ENCODE measurements around the gene FDXACB1. TPM values are rescaled to one million over a fixed set of nuclear protein-coding genes. Genes with fewer than 3 reads are reported as not detected.

Gene FDXACB1
- total and polyA plus RNA-seq, 9 of the 15 experiments (the other 6 are each of a cell fraction or from before 2014, with no cell fraction given) = 3.2 to 7.5 (median 5.3) TPM

DNA sequence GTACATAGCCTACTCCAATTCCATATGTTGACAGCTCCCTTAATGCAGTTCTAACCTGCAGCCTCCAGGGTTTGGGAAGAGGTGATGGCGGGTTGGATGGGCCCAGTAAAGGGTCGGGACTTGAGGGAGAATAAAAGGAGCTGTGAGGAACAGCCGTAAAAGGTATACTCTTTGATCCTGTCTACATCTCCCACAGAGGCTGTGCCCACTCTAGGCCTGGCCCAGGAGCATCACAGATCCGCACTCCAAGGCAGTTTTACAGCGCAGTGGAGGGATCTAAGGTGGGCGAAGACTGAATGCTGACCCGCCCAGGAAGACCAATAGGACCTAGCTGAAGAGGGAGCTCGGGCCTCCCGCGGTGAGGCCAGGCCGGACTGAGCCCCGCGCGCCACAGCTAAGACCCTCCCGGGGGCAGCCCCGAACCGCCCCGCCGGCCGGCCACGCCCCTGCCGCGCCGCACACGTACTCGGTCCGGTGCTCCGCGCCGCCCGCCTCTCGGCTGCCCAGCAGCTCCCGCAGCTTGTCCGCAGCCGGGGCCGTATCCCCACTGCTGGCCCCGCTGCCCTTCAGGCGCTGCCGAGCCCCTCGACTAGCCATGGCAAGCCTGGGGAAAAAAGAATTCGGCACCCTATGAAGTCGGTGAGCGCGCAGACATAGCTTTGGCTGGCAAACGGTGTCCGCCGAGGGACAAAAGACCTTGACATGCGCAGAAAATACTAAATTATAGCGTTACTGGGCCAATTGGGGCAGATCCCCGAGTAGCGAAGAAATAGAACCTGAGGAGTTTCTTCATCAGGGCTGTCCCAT is 7.9 kb downstream of the FDXACB1 start, which contains the start of gene ALG9 (continued):
- TF ChIP-seq, protein P1, sequence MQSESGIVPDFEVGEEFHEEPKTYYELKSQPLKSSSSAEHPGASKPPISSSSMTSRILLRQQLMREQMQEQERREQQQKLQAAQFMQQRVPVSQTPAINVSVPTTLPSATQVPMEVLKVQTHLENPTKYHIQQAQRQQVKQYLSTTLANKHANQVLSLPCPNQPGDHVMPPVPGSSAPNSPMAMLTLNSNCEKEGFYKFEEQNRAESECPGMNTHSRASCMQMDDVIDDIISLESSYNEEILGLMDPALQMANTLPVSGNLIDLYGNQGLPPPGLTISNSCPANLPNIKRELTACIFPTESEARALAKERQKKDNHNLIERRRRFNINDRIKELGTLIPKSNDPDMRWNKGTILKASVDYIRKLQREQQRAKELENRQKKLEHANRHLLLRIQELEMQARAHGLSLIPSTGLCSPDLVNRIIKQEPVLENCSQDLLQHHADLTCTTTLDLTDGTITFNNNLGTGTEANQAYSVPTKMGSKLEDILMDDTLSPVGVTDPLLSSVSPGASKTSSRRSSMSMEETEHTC (IDR thresholded peaks at IDR 0.05) = 0 out of 2 replicates have a peak, but pooled peaks have one; percentile 24
- TF ChIP-seq TCF3 (CRISPR knock-in tag; IDR thresholded peaks at IDR 0.05) (peak; percentile 14; the same call in 1 of the 2 replicates), ZC3H8 (IDR thresholded peaks at IDR 0.05) (no peak), MCM7 (IDR thresholded peaks at IDR 0.05) (no peak), ZNF174 (CRISPR knock-in tag; IDR thresholded peaks at IDR 0.05) (no peak), ELF1 (tag; IDR thresholded peaks at IDR 0.05) (peak; percentile 17; the same call in 1 of the 2 replicates), CHD1 (IDR thresholded peaks at IDR 0.05; ENCODE audit: low read length) (no peak), NFIC (IDR thresholded peaks at IDR 0.05) (no peak), ZNF77 (CRISPR knock-in tag; IDR thresholded peaks at IDR 0.05) (no peak), SPI1 (IDR thresholded peaks at IDR 0.05; ENCODE audit: borderline replicate concordance, low read depth, low read length) (no peak), ZNF134 (CRISPR knock-in tag; conservative IDR thresholded peaks at IDR 0.05) (no peak), RCOR1 (IDR thresholded peaks at IDR 0.05; ENCODE audit: borderline replicate concordance in 1 of 2, low read depth in 2 of 2, low read length in 2 of 2) (peak in 1 of 2 experiments; percentile 57; a peak in 1 of 4 replicates), ILF3 (IDR thresholded peaks at IDR 0.05; ENCODE audit: borderline replicate concordance) (no peak), TCF7L2 (IDR thresholded peaks at IDR 0.05; ENCODE audit: low read depth, low read length) (no peak), ADNP (tag; IDR thresholded peaks at IDR 0.05) (no peak), POU5F1 (IDR thresholded peaks at IDR 0.05; ENCODE audit: borderline replicate concordance, low read depth, low read length, partially characterized antibody) (peak; percentile 79), HSF4 (CRISPR knock-in tag; IDR thresholded peaks at IDR 0.05; ENCODE audit: borderline replicate concordance) (no peak), SNRNP70 (optimal IDR thresholded peaks at IDR 0.05; ENCODE audit: low read depth, low read length) (no peak), NR4A1 (CRISPR knock-in tag; IDR thresholded peaks at IDR 0.05) (no peak), NR4A1 (tag; IDR thresholded peaks at IDR 0.05) (no peak), NFYB (IDR thresholded peaks at IDR 0.05; ENCODE audit: extremely low read depth, insufficient read length) (no peak)
- TF ChIP-seq, protein P2, sequence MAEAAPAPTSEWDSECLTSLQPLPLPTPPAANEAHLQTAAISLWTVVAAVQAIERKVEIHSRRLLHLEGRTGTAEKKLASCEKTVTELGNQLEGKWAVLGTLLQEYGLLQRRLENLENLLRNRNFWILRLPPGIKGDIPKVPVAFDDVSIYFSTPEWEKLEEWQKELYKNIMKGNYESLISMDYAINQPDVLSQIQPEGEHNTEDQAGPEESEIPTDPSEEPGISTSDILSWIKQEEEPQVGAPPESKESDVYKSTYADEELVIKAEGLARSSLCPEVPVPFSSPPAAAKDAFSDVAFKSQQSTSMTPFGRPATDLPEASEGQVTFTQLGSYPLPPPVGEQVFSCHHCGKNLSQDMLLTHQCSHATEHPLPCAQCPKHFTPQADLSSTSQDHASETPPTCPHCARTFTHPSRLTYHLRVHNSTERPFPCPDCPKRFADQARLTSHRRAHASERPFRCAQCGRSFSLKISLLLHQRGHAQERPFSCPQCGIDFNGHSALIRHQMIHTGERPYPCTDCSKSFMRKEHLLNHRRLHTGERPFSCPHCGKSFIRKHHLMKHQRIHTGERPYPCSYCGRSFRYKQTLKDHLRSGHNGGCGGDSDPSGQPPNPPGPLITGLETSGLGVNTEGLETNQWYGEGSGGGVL (CRISPR knock-in tag; IDR thresholded peaks at IDR 0.05) = no peak
- TF ChIP-seq, protein P3, sequence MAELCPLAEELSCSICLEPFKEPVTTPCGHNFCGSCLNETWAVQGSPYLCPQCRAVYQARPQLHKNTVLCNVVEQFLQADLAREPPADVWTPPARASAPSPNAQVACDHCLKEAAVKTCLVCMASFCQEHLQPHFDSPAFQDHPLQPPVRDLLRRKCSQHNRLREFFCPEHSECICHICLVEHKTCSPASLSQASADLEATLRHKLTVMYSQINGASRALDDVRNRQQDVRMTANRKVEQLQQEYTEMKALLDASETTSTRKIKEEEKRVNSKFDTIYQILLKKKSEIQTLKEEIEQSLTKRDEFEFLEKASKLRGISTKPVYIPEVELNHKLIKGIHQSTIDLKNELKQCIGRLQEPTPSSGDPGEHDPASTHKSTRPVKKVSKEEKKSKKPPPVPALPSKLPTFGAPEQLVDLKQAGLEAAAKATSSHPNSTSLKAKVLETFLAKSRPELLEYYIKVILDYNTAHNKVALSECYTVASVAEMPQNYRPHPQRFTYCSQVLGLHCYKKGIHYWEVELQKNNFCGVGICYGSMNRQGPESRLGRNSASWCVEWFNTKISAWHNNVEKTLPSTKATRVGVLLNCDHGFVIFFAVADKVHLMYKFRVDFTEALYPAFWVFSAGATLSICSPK (IDR thresholded peaks at IDR 0.05; ENCODE audit: borderline replicate concordance) = no peak
- TF ChIP-seq, protein P4, sequence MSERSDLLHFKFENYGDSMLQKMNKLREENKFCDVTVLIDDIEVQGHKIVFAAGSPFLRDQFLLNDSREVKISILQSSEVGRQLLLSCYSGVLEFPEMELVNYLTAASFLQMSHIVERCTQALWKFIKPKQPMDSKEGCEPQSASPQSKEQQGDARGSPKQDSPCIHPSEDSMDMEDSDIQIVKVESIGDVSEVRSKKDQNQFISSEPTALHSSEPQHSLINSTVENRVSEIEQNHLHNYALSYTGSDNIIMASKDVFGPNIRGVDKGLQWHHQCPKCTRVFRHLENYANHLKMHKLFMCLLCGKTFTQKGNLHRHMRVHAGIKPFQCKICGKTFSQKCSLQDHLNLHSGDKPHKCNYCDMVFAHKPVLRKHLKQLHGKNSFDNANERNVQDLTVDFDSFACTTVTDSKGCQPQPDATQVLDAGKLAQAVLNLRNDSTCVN (CRISPR knock-in tag; IDR thresholded peaks at IDR 0.05) = no peak

Measured in K562 (cell line).